Testis (tissue), 3 donors: Measurements from ENCODE around the gene SEMA3F. TPM values are rescaled to one million over a fixed set of nuclear protein-coding genes. Genes with fewer than 3 reads are reported as not detected.

Source experiments
- DNase-seq: peaks from one replicate; pipeline ENCODE4 v3.0.0-alpha.2; 2019
- H3K27ac ChIP-seq, 2 donors: fragments of 200-600 bp; sonication (generic); one replicate each; pipeline ENCODE4 v1.5.1; 2019
- H3K27me3 ChIP-seq: fragments of 200-600 bp; sonication (generic); one replicate; pipeline ENCODE4 v1.5.1; 2019
- H3K36me3 ChIP-seq: fragments of 200-600 bp; sonication (generic); one replicate; pipeline ENCODE4 v1.5.1; 2017; ENCODE audit warnings: low read depth; ENCODE audit errors: missing control alignments
- H3K4me1 ChIP-seq: fragments of 200-600 bp; sonication (generic); one replicate; pipeline ENCODE4 v1.5.1; 2019
- H3K4me3 ChIP-seq, 2 donors: fragments of 200-600 bp; sonication (generic); one replicate each; pipeline ENCODE4 v1.5.1; 2017 to 2019
- H3K9me3 ChIP-seq: fragments of 200-600 bp; sonication (generic); one replicate; pipeline ENCODE4 v1.5.1; 2017
- POLR2A ChIP-seq: fragments of 450-650 bp; IDR thresholded peaks from one replicate; pipeline ENCODE4 v1.6.1; 2017; ENCODE audit warnings: antibody characterized with exemption, mild to moderate bottlenecking, moderate library complexity
- WGBS, 2 donors: methylation state at CpG; one replicate each; pipeline ENCODE4 v1.1.5; 2018; 5-methylcytosine and 5-hydroxymethylcytosine counted together
- intact Hi-C: fragments of 100-400 bp; cut with DNase I; formaldehyde crosslinking; loops from one replicate; pipeline ENCODE4 v1.15.1; 2023; ENCODE audit warnings: low total_unique reads
- polyA plus RNA-seq: library from polyadenylated mRNA; stranded (reverse); fragments of 350-450 nt; fragmentation: Illumina TruSeq; extraction: RNeasy Lipid Tissue Mini Kit (QIAGEN cat#74804); gene quantifications from one replicate; pipeline ENCODE4 v1.2.3, GENCODE V29; 2014; ENCODE audit warnings: low read depth, low replicate concordance; ENCODE audit not compliant: insufficient read depth
- total RNA-seq, 2 donors: library from RNA; depleted of rRNA; stranded (reverse); fragments of >200 nt; gene quantifications; one replicate each; pipeline ENCODE4 v1.2.3, GENCODE V29; 2016
- TF ChIP-seq, protein P1 (sequence below), 3 experiments: fragments of 450-650 bp in 2 of 3; fragments of 200-600 bp in 1 of 3; sonication (generic) in 1 of 3; IDR thresholded peaks; one replicate each; pipeline ENCODE4 v1.5.1; 2016 to 2019; ENCODE audit warnings: antibody characterized with exemption in 3 of 3, mild to moderate bottlenecking in 2 of 3, moderate library complexity in 1 of 3

The SEMA3F gene
- total and polyA plus RNA-seq, 3 donors from 2014 or later = 6.9 to 8.3 (median 7.5) TPM

DNA sequence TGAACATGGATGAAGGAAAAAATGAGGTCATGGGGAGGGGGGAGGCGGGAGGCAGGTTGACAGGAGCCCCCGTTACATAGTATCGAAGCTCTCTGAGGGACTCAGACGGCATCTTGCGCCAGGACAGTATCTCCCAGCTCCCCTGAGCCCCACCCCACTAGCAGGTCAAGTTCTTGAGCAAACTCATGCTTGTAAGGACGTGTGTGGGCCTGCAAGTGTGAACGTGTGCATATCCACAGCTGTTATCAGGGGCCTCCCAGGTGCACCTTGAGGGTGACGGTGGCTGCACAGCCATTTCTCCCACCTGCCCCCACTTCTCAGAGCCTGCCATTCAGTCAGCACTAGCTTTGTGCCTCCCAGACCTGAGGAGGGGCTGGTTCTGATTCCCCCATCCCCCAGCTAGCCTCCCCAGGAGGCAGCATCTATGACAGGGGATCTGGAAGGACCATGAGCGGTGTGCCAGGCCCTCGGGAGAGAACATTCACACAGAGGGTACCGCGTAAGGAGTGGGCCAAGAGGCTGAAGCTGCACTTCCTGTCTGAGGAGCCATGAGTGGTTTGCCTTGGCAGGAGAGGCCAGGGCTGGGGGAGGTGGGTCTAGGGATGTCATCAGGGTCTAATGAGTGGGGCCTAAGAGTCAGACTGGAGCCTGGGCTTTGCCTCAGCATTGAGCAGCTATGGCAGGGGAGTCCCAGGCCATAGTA, 2.9 kb downstream of the SEMA3F start:
- no peak overlapping the region for H3K4me3 ChIP-seq
- no peaks in the 10 kb centered on the region for H3K36me3 ChIP-seq
- H3K27ac ChIP-seq = no peak overlapping the region
- TF ChIP-seq POLR2A = no peak
- TF ChIP-seq, protein P1, sequence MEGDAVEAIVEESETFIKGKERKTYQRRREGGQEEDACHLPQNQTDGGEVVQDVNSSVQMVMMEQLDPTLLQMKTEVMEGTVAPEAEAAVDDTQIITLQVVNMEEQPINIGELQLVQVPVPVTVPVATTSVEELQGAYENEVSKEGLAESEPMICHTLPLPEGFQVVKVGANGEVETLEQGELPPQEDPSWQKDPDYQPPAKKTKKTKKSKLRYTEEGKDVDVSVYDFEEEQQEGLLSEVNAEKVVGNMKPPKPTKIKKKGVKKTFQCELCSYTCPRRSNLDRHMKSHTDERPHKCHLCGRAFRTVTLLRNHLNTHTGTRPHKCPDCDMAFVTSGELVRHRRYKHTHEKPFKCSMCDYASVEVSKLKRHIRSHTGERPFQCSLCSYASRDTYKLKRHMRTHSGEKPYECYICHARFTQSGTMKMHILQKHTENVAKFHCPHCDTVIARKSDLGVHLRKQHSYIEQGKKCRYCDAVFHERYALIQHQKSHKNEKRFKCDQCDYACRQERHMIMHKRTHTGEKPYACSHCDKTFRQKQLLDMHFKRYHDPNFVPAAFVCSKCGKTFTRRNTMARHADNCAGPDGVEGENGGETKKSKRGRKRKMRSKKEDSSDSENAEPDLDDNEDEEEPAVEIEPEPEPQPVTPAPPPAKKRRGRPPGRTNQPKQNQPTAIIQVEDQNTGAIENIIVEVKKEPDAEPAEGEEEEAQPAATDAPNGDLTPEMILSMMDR (IDR thresholded peaks at IDR 0.05) = no peak
- no peaks in the 10 kb centered on the region for H3K9me3 ChIP-seq
- WGBS, 2 donors = 66 to 76% methylated on average over 10 to 12 of the region's 12 CpGs
- intact Hi-C loops = no loop called here
- H3K4me1 ChIP-seq = peaks cover 30% of the 10 kb centered on the region
- H3K27me3 ChIP-seq = no peaks in the 10 kb centered on the region
- no peak for DNase-seq

DNA sequence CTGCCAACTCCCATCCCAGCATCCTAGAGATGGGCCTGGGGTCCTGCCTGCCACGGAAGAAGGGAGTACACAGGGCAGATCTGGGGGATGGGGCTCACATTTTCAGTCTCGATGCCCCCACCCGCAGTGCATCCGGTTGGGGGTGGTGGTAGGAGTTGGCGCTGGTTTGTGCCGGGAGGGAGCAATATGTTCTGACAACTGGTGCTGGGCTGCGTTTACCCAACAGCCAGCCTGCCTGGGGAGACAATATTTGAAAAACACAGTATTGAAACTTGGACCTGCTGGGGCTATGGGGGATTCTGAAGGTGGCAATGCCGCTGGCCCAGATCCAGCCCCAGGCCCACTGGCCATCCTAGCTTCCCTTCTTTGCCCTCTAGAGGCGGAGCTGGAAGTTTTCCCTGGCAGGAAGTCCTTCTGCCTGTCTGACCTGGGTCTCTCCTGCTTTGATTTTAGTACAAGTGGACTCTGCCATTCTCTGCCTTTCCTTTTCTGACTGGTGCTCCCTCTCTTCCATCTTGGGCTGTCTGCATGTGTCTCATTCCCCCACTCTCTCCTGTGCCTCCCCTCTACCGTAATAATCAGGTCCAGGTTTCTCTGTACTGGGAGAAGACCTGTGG, 3.5 kb downstream of the SEMA3F start:
- no peaks in the 10 kb centered on the region for H3K27me3 ChIP-seq
- intact Hi-C loops = no loop called here
- H3K4me3 ChIP-seq = no peak overlapping the region
- TF ChIP-seq, protein P1 (IDR thresholded peaks at IDR 0.05) = no peak
- TF ChIP-seq POLR2A = no peak
- WGBS, 2 donors = 86 to 95% methylated on average over 7 to 10 of the region's 10 CpGs
- no peaks in the 10 kb centered on the region for H3K9me3 ChIP-seq
- H3K4me1 ChIP-seq = peaks cover 30% of the 10 kb centered on the region
- DNase-seq = no peak
- no peaks in the 10 kb centered on the region for H3K36me3 ChIP-seq
- H3K27ac ChIP-seq = no peak overlapping the region

DNA sequence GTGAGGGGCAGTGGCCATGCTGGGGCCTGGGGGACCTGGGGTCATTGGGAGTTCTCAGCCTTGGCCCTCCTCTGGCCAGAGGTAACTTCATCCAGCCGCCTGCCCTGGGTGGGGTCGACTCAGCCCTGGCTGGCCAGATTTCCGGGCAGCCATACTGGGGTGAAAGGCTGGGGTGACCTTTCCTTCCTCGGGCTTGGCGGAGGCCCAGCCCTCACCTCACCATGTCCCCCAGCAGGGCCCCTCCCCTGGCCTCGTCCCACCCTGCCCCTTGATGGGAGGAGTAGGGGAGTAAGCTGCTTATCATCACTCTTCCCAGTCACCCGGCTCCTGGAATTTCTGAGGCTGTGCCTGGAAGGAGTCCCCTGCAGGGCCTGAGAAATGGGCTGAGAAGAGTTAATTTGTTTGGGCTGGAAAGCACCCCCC, 5.4 kb downstream of the SEMA3F start:
- no peak for TF ChIP-seq POLR2A
- TF ChIP-seq, protein P1 (IDR thresholded peaks at IDR 0.05) = no peak
- no peak overlapping the region for H3K4me3 ChIP-seq
- intact Hi-C loops = no loop called here
- no peak overlapping the region for H3K27ac ChIP-seq
- no peaks in the 10 kb centered on the region for H3K36me3 ChIP-seq
- H3K27me3 ChIP-seq = no peaks in the 10 kb centered on the region
- 42 to 53% methylated on average over 3 to 7 of the region's 7 CpGs for WGBS, 2 donors
- no peak for DNase-seq
- no peaks in the 10 kb centered on the region for H3K9me3 ChIP-seq
- H3K4me1 ChIP-seq = peaks cover 40% of the 10 kb centered on the region

DNA sequence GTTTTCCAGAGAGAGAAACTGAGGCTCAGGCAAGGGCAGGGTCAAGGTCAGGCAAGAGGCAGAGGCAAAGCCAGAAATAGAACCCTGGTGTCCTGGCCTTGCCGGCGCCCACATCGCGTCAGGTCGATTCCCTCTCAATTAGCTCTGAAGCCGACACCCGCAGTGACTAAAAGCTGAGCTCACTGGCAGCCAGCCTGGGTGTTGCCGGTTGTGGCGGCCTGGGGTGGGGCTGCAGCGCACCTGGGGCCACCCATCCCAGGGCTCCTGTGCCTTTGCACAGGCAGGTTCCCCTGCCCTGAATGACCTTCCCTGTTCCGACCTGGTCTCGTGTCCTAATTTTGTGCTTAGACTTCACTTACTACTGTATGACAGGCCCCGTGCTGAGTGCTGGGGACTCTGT, 6.2 kb downstream of the SEMA3F start:
- intact Hi-C loops = no loop called here
- Histone ChIP-seq H3K4me3 (no peak overlapping the region), H3K4me1 (peaks cover 48% of the 10 kb centered on the region), H3K9me3 (no peaks in the 10 kb centered on the region), H3K36me3 (no peaks in the 10 kb centered on the region), H3K27me3 (no peaks in the 10 kb centered on the region), H3K27ac (no peak overlapping the region)
- TF ChIP-seq POLR2A = no peak
- TF ChIP-seq, protein P1 (IDR thresholded peaks at IDR 0.05) = no peak
- WGBS, 2 donors = 67 to 74% methylated on average over 4 to 13 of the region's 13 CpGs
- DNase-seq = no peak
